ENCODE measurements around the gene TCTN1. TPM values are rescaled to one million over a fixed set of nuclear protein-coding genes. Genes with fewer than 3 reads are reported as not detected.

TCTN1 gene
- total and polyA plus RNA-seq, 2 of the 8 experiments (the other 6 are each of a cell fraction or from before 2014, with no cell fraction given) = 14.7 to 16.4 TPM

GRCh38 chr12:110591451-110592051, 22.4 kb upstream of the TCTN1 start:
- Histone ChIP-seq H2AK5ac (ENCODE audit: low read depth, low read length) (no peak overlapping the region), H4K8ac (ENCODE audit: extremely low read depth, insufficient read depth, low read length) (no peak overlapping the region), H3K14ac (ENCODE audit: insufficient read length) (no peak overlapping the region), H2AFZ (ENCODE audit: low read length) (peak overlapping the region; percentile 36; the same call in 1 of the 2 replicates), H3K4me2 (ENCODE audit: insufficient read depth in 1 of 2, low read depth in 2 of 2, low read length in 2 of 2) (no peak overlapping the region; a peak in 2 of 4 replicates), H3K56ac (replicated peaks; ENCODE audit: insufficient read length, low read depth, low read length) (no peak overlapping the region), H2BK5ac (ENCODE audit: low read depth, low read length) (no peak overlapping the region), H2BK15ac (ENCODE audit: low read length) (no peak overlapping the region), H3K79me2 (ENCODE audit: control insufficient read depth in 1 of 2, insufficient read depth in 2 of 2, low read length in 2 of 2) (no peaks in the 10 kb centered on the region), H3K27me3 (replicated peaks in 1 of 4; ENCODE audit: control insufficient read depth in 3 of 4, extremely low read depth in 1 of 4, insufficient read depth in 3 of 4, low read length in 3 of 4) (no peaks in the 10 kb centered on the region), H3K36me3 (ENCODE audit: control insufficient read depth in 2 of 4, insufficient read depth in 4 of 4, low read length in 3 of 4) (no peaks in the 10 kb centered on the region), H3K79me1 (ENCODE audit: low read depth, low read length) (no peaks in the 10 kb centered on the region), H2BK20ac (ENCODE audit: low read length) (no peak overlapping the region), H3K23me2 (ENCODE audit: low read depth, low read length) (no peaks in the 10 kb centered on the region), H3K4me3 (ENCODE audit: extremely low read depth in 1 of 4, insufficient read depth in 2 of 4, low read depth in 3 of 4, low read length in 4 of 4) (no peak overlapping the region), H3K9me3 (ENCODE audit: insufficient read depth in 2 of 2, low read depth in 1 of 2, low read length in 1 of 2) (no peaks in the 10 kb centered on the region), H3K9ac (replicated peaks in 1 of 4; ENCODE audit: extremely low read depth in 1 of 4, low read depth in 3 of 4, low read length in 3 of 4) (no peak overlapping the region), H3K18ac (ENCODE audit: extremely low read depth, low read length) (no peak overlapping the region), H2BK120ac (replicated peaks; ENCODE audit: low read depth, low read length) (no peak overlapping the region), H3K27ac (ENCODE audit: low read depth, low read length) (no peak overlapping the region), H3K4me1 (replicated peaks in 1 of 4; ENCODE audit: control insufficient read depth in 3 of 4, insufficient read depth in 4 of 4, low read length in 3 of 4) (peaks cover 0 to 7% (median 2%) of the 10 kb centered on the region in 4 experiments; a peak in 2 of 7 replicates), H4K5ac (ENCODE audit: insufficient read length, low read depth, low read length) (no peak overlapping the region), H3K4ac (replicated peaks; ENCODE audit: insufficient read length, low read depth, low read length) (no peak overlapping the region), H4K91ac (replicated peaks; ENCODE audit: insufficient read length, low read length) (no peak overlapping the region), H4K20me1 (replicated peaks in 1 of 2; ENCODE audit: control insufficient read depth in 1 of 2, insufficient read depth in 2 of 2, low read length in 2 of 2) (no peaks in the 10 kb centered on the region), H3K23ac (ENCODE audit: insufficient read length) (no peak overlapping the region), H2BK12ac (ENCODE audit: low read depth, low read length) (no peak overlapping the region)
- POLR2A ChIA-PET (ENCODE audit: partially characterized antibody) = interaction anchor here (0.6 kb wide), 1 partner anchor 91 kb away, joined by 4 read pairs; no protein-coding TSS in a partner anchor
- WGBS, 2 experiments (ENCODE audit: extremely low coverage in 1 of 2, insufficient coverage in 1 of 2, insufficient read length in 1 of 2, insufficient replicate concordance in 2 of 2, low coverage in 1 of 2, low lambda C conversion rate in 2 of 2, missing lambda C conversion rate in 1 of 2) = 88% methylated on average over 7 of the region's 7 CpGs; no CpG with 5 or more reads in 1 of the 2 experiments
- CTCF ChIA-PET (ENCODE audit: partially characterized antibody) = interaction anchor here (0.6 to 14.6 kb wide), 4 partner anchors 11 to 442 kb away, joined by 3 to 190 read pairs (median 30); no protein-coding TSS in a partner anchor
- DNase-seq (ENCODE audit: low read depth in 1 of 2, low spot score in 2 of 2) (no peak), FAIRE-seq (no peak)
- TF ChIP-seq POU5F1 (IDR thresholded peaks at IDR 0.05; ENCODE audit: low read depth, low read length) (no peak), SP4 (IDR thresholded peaks at IDR 0.05; ENCODE audit: low read length) (no peak), EP300 (IDR thresholded peaks at IDR 0.05; ENCODE audit: borderline replicate concordance in 1 of 2, low read depth in 2 of 2, low read length in 2 of 2) (no peak), USF2 (IDR thresholded peaks at IDR 0.05; ENCODE audit: low read length) (no peak), CBX5 (IDR thresholded peaks at IDR 0.05; ENCODE audit: low read depth, low read length) (no peak), CHD2 (IDR thresholded peaks at IDR 0.05; ENCODE audit: low read length) (no peak), SP1 (IDR thresholded peaks at IDR 0.05; ENCODE audit: low read depth, low read length) (no peak), TCF12 (IDR thresholded peaks at IDR 0.05; ENCODE audit: low read depth, low read length) (no peak), SAP30 (IDR thresholded peaks at IDR 0.05; ENCODE audit: insufficient read depth, insufficient replicate concordance, low read length) (no peak), SP2 (IDR thresholded peaks at IDR 0.05; ENCODE audit: low read length) (no peak), TAF1 (IDR thresholded peaks at IDR 0.05; ENCODE audit: low read depth, low read length) (no peak), TBP (IDR thresholded peaks at IDR 0.05; ENCODE audit: low read depth, low read length) (no peak), FOSL1 (IDR thresholded peaks at IDR 0.05; ENCODE audit: insufficient read depth, low read depth, low read length) (no peak)

Measured in H1 (cell line).